ELF-1 (cell line): ENCODE results near the gene WDR82.

Experiments
- DNase-seq: peaks from one replicate; pipeline ENCODE4 v3.0.0-alpha.2; 2016; ENCODE audit warnings: low read depth, low spot score

WDR82 gene

DNA sequence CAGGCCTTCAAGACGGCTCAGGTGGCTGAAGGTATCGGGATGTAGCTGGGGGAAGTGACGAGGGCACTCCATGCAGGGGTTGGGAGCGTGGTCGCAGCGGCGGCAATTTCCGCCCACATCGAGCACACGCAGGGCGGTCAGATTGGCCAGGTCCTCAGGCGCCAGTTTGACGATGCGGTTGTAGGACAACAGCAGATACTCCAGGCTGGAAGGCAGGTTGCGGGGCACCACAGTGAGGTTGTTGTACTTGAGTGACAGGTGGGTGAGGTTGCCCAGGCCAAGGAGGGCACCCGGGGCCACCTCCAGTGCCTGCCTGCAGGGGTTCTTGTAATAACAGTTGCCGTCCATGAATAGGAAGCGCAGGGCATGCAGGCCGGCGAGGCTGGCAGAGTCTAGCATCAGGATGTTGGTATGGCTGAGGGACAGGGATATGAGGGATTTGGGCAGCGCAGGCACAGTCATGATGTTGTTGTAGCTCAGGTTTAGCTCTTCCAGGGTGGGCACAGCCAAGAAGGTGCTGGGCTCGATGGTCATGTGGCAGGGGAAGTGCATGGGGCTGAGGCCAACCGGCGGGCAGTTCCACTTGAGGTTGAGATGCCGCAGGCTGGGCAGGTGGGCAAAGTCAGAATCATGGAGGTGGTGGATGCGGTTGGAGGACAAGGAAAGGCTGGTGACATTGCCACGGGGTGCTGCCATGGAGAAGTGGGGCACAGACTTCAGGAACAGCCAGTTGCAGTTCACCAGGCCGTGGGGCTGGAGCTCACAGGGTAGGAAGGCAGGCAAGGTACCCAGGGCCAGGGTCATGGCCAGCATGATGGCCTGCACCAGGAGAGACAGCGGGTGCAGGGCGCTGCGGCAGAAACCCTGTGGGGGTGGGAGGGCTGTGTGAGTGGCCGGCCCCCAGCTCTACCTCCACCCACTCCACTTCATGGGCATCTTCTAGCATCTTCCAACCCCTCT lies 54.7 kb downstream of the WDR82 start:
- DNase-seq: no peak

DNA sequence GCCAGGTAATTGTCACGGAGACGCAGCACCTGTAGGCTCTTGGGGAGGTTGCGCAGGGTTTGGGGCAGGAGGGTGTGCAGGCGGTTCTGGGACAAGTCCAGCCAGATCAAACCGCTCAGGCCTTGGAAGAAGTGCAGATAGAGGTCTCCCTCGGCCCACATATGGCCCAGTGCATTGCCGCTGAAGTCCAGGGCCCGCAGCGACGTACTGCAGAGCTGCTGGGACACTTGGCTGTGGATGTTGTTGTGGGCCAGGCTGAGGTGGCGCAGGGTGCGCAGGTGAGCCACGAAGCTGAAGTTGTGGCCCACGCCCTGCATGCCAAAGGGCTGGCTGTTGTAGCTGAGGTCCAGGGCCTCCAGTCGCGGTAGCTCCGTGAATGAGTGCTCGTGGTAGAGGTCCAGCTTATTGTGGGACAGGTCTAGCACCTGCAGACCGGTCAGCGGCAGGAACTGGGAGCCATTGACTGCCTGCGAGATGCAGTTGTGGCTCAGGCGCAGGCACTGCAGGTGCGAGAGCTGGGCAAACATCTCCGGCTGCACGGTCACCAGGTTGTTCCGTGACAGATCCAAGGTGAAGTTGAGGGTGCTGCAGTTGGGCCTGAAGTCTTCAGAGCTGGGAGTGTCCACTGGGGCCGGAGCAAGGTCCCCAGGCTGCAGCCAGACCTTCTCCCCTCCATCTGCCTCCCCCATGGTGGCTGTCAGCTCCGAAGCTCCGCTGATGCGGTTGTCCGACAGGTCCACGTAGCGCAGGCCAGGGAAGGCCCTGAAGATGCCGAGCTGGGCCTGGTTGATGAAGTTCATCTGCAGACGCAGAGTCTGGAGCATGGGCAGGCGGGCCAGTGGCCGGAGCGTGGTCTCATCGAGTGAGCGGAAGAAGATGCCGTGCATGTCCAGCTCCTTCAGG lies 55.9 kb downstream of the WDR82 start:
- no peak for DNase-seq

DNA sequence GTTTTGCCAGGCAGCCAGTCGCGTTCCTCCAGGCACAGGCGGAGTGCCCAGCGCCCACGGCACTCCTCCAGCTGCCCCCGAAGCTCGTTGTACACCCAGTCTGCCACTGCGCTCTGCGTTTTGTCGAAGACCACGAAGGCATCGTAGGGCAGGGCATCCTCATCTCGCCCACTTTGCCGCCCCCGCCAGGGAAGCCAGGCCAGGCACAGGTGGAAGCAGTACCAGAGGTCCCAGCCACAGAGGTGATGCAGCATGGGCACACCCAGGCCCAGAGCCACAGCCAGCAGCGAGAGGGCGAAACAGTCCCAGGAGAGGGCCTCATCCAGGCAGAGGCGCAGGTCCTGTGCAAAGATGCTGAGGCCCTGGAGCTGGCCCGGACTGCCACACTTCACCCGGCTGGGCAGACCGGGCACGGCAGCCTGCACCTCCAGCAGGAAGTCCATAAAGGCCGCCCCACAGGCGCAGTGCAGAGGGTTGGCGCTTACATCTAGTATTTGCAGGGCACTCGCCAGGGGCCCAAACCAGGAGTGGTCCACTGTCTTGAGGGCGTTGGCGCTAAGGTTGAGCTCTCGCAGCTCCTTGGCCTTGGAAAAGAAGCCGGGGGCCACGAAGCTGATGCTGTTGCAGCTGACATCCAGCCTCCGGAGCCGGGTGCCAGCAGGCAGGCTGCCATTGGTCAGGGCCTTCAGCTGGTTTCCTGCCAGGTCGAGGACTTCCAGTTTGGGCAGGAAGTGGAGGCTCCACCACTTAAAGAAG lies 56.7 kb downstream of the WDR82 start:
- no peak for DNase-seq

DNA sequence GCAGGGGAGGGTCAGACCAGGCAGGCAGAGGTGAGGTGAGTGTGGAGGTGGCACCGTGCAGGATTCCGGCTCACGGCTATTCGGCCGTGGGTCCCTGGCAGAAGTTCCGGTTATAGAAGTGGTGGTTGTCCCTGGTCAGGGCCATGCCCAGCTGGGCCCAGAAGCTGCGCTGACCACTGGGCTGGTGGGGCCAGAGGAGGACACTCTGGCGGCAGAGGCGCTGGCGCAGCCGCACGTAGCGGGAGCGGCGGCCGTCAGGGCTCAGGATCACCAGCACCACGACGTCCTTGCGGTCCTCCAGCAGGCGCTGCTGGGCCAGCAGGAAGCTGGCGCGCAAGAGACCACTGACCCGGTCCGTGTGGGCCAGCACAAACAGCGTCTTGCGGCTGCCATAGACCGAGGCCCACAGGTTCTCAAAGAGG lies 57.3 kb downstream of the WDR82 start:
- DNase-seq: no peak

DNA sequence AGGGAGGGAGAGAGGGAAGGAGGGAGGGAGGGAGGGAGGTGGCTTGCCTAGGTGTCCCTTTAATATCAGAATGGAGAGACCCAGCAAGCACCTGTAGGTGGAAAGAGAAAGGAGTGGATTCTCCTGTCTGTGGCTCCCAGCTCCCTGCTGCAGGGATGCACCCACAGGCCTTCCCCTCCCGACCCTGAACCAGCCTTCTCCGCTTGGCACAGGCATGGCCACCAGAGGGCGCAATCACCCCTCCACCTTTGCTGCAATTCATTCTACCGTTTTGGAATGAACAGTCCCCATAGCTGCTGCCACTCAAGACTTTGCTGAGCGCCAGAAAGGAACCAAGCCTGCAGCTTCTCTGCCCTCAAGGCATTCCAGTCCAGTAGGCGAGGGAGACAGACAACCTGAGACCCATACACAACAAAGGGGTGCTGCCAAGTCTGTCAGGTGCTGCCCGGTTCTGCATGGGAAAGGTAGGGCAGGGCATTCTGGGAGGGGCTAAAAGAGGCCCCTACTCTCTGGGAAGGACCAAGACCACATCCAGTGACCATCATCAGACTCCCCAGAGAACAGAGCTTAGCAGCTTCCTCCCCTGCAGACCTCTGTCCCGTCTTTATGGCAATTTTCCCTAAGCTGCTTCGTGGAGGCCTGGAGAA lies 57.9 kb downstream of the WDR82 start:
- DNase-seq: peak; percentile 92

DNA sequence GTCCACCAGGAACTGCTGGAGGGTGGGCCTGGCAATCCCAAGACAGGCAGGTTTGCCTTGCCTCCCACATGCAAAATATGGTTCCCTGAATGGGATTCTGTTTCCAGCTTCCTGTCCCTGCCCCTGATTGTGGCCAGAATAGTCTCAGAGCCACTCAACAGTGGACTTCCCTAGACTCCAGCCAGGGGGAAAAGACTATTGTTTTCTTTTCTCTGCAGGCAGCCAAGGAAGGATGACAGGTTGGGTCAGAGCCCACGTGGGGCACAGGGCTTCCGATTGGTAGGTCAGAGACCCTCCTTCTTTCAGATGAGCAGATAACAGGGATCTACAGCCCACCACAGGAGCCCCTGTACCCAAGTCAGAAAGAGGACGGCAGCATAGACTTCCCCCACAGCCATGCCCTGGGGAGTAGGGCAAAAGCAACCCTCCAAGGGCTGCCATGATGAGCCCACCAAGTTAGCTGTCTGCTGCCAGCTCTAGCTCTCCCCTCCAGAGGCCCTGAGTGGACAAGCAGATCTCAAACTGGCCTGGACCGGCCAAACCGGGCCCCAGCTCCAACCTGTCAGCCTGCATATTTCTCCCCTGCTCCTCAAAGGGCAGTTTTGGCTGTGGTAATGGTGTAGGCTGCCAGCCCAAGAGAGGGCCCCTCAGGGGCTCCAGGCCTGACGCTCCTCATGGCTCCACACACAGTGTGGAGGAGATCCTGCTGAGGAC lies 59.4 kb downstream of the WDR82 start:
- DNase-seq: peak; percentile 80

DNA sequence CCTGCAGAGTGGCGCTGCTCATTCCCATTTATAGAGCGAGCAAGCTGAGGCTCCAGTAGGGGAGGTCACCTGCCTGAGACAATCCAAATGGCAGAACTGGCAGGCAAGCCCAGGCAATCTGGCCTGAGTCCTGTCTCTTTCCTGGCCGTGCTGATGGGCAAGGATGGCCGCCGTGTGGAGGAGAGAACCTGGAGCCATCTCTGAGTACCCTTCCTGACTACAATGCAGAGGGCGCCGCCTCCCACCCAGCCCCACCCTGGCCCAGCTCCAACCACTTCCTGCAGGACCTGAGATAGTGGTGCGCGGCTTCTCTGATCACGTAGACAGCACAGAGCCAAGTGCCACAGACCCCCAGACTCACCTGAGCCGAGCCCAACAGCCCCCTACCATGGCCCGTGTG lies 60.0 kb downstream of the WDR82 start:
- DNase-seq: no peak

DNA sequence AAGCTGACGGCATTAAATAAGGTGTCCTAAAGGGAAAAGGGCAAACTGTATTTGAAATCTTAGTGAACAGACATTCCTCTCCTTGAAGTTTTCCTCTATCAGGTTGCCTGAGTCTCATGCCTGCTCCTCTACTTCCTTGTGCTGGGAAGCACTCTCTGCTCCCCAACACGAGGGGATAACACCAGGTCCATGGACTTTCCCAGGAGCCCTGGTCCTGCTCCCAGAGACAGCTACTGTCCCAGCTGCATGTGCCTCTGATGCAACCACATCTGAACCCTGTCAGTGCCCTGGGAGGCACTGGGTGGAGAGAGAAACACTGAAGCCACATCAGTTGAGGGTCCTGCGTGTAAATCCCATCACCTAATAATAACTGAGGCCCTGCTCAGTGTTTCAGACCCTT lies 60.4 kb downstream of the WDR82 start:
- no peak for DNase-seq

GRCh38 chr3:52217409-52217805 lies 61.0 kb downstream of the WDR82 start:
- DNase-seq: no peak

- no peak for DNase-seq
These were observed 61.7 kb downstream of the WDR82 start for GRCh38 chr3:52216585-52217408.

GRCh38 chr3:52215351-52215750 lies 63.1 kb downstream of the WDR82 start:
- no peak for DNase-seq

DNA sequence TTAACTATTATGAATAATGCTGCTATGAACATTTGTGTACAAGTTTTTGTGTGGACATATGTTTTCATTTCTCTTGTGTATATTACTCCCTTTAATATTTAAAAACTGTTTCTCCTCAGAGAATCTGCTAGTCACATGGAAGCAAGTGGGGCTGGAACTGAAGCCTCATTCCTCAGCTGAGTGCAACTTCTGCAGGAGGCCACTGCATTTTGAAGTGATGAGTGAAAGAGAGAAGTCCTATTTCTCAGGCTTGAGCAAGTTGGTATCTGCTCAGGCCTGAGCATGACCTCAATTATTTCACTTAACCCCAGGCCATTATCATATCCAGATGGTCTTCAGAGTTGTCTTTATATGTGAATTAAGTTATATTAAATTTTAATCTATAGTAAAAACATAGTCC lies 64.5 kb downstream of the WDR82 start:
- no peak for DNase-seq

- DNase-seq: no peak
These were observed 65.4 kb downstream of the WDR82 start for GRCh38 chr3:52213005-52213404.

DNA sequence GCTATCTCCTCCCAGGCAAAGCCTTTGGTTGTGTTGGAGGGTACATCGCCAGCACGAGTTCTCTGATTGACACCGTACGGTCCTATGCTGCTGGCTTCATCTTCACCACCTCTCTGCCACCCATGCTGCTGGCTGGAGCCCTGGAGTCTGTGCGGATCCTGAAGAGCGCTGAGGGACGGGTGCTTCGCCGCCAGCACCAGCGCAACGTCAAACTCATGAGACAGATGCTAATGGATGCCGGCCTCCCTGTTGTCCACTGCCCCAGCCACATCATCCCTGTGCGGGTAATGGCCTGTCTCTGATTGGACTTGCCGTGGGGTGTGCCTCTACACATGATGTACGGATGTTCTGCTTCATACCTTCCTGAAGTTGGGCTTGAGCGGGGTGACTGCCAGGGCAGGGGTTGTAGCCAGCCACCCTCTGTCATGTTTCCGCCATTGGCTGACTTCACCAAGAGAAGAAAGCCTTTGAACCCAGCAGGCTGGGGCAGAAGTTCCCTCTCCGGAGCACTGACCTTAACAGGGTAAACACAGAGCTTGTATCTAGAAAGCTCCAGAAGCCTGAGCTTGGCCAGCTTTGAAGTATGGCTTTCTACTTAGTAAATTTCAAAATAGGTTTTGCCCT lies 67.1 kb downstream of the WDR82 start:
- no peak for DNase-seq

DNA sequence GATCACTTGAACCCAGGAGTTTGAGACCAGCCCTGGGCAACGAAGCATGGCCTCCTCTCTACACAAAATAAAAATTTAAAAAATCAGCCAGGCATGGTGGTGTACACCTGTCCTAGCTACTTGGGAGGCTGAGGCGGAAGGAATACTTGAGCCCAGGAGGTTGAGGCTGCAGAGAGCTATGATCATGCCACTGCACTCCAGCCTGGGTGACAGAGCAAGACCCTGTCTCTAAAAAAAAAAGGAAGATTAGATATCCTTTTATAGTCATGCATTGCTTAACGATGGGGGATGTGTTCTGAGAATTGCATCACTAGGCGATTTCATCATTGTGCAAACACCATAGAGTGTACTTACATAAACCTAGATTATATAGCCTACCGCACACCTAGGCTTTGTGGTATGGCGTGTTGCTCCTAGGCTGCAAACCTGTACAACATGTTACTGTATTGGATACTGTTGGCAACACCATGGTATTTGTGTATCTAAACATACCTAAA lies 67.9 kb downstream of the WDR82 start:
- DNase-seq: no peak

- DNase-seq: no peak
These were observed 68.4 kb downstream of the WDR82 start for GRCh38 chr3:52210037-52210436.

- no peak for DNase-seq
These were observed 69.9 kb downstream of the WDR82 start for GRCh38 chr3:52208556-52208955.

DNA sequence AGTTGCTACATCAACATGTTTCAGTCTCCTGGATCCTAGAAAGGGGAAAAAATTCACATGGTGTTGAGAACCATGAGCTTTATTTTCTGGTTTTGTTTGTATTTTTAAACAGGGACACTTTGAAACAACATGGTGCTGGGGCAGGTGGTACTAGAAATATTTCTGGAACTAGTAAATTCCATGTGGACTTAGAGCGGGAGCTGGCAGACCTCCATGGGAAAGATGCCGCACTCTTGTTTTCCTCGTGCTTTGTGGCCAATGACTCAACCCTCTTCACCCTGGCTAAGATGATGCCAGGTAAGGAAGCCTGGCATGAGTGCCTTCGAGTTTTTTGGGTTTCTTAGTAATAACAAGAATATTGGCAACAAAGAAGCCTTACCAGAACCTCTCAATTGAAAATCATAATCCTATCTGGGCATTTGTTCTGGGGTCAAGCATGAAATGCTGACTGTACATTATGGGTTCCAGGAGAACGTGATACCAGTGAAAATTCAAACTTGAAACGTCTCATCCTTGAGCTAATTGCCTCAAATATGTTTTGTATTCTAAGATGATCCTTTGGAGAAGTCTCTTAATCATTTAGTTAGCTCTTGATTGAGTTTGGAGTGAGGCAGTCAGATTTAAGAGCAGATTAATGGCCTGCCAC lies 72.6 kb downstream of the WDR82 start:
- DNase-seq: no peak
